GM21825 (cell line): ENCODE results near the gene SLC22A17.
"Not testable (repeated sequence)": the region's sequence is repeated elsewhere in the genome, so short reads cannot be mapped to it uniquely, and the experiment has no call there.

ENCODE experiments used
- ATAC-seq: cut with Tn5 transposase; IDR thresholded peaks from one replicate; pipeline ENCODE4 v1.9.1; 2021; ENCODE audit warnings: mild to moderate bottlenecking, moderate library complexity; ENCODE audit not compliant: unreplicated experiment

The SLC22A17 gene

DNA sequence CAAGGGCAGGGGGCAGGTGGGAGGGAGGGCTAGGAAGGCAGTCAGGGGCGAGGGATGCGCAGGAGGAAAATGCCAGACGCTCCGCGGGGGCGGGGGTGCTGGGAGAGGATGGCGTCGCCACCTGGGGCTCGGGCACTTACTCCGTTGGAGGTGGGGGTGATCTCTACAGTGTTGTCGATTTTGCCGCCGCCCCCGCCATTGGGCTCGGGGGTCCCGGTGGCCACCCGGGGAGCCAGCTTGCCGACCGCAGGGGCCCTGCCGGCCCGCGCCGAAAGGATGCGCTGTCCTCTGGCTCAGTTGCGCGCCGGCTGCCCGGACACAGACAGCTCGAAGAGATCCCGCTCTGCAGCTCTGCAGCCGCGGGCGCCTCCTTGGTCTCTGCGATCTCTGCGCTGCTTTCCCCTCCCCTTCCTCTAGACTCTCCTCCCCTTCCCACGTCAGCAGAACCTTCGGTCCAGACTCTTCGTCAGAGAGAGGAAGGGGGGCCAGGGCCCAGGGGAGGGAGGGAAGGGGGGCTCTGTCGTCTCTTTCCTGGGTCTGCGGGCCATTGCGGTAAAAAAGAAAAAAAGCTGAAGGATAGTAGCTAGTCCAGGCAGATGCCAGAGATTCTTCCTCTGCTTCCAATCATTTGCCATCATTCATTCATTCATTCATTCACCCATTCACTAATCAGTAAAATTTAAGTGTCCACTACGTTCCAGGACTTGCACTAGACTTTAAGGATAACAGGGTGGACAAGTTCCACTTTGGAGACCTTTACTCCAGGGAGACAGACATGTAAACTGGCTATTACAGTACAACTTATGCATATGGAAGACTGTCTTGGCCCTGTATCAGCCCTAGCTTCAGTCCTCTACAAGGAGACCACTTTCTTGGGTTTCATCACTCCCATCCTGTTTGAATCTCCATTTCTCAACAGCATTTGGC, at the start of gene SLC22A17:
TSS of gene SLC22A17 (minus strand) at position 382 of the 927 bp plus-strand sequence.
- ATAC-seq = no peak

DNA sequence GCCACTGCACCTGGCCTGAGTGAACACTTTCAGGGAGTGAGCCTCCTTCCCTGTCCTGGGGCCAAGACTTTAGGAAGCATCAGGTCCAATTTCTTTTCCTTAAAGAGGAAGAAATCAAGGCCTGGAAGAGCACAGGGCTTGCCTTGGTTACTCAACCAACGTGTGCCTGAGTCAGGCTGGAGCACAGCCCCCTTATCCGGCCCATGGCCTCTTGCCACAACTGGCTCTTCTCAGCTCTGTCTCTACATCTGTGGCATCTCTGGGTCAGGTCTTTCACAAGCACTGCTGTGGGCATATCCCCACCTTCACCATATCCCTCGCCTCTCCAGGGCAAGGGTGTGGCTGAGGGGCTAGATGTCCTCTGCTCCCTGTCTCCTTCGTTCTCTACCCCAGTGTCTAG, 48.6 kb upstream of the SLC22A17 start:
- no peak for ATAC-seq

DNA sequence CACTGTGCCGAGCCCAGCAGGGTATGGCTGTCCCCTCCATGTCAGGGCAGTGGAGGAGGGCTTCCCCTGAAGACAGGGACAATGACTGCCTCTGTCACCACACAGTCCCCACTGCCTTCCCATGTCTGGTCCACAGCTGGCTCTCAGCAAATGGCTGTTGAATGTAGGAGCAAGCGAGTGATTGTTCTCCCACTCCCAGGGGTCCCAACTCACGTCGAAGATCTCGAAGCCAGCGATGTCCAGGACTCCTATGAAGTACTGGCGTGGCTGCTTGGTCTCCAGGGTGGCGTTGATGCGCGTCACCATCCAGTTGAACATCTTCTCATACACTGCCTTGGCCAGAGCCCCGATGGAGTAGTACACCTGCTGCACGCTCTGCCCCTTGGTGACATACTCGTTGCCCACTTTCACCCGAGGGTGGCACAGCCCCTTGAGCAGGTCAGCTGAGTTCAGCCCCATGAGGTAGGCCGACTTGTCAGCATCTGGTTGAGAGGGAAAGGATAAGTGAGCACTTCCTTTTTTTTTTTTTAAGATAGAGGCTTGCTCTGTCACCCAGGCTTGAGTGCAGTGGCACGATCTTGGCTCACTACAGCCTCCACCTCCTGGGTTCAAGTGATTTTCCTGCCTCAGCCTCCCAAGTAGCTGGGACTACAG, 47.9 kb upstream of the SLC22A17 start:
- not testable (repeated sequence) for ATAC-seq

DNA sequence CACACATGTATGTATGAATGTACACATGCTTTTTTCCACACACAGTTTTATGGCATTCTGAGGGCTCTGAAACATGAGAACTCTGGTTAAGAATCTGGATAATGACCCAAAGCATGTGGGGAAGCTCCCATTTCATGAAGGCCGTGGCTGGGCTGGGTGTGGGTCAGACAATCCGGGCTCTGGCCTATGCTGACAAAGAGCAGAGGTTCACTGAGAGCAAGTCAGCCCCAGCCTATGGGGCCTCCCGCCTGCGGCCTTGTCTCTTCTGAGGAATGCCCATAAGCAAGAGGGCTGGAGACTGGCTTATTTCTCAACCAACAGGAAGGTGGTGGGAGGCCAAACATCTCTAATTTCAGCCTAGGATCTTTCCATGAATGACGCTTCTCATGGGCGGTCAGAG, 46.9 kb upstream of the SLC22A17 start:
- no peak for ATAC-seq

DNA sequence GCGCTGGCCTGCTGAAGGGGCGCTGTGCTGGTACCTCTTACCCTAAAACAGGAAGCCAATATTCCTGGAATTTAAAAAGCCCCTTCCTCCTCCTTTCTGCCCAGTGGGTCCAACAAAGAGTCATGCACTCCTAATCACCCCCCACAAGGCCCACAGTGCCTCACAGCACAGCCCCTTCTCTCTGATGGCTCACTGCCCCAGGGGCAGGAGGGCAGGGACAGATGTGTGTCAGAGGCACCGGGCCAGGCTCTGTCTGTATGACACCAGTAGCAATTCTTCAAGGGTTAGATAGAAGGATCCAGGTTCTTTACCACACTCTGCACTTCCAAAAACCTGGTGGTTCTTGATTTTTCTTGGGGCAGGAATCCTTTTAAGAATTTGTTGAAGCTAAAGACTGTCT, 46.4 kb upstream of the SLC22A17 start:
- no peak for ATAC-seq

DNA sequence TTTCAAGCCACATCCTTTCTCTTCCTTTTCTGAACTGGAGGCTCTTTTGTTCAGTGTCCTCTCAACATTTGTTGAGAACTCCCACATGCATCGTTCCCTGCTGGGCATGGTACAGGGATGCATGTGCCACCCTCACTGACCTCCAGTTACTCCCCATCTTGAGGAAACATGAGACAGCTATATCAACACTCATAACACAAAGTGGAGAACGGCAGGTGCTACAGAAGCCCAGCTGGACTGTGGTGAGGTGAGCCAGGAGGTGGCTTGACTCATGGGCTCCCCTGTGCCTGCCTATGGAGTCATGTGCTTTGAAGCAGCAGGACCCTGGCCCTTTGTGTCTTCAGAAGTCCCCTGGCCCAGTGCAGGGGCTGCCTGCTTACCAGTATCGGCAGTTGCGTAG, 45.7 kb upstream of the SLC22A17 start:
- no peak for ATAC-seq

DNA sequence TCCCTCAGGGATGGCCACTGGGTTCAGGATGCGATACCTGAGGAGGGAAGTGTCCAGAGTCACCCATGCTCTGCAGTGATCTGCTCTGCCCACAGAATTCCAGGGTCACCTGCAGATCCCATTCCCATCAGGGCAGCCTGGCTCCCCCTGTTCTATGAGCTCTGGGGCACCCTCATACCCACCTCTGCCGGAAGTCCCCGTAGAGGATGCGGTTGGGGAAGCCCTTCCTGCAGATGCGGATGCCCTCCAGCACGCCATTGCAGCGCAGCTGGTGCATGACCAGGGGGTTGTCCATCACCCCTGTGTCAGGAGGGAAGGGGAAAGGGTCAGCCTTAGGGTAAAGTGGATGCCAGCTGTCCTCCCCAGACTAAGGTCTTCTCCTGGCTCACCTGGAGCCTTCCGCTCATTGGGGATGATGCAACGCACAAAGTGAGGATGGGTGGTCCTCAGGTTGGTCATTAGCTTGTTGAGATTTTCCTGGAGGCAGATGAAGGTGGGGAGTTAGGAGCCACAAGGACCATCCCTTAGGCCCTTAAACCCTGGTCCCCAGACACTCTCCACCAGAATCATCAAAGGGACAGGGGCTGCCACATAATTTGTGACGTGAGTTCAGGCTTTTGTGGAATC, 44.2 kb upstream of the SLC22A17 start:
- ATAC-seq = no peak

DNA sequence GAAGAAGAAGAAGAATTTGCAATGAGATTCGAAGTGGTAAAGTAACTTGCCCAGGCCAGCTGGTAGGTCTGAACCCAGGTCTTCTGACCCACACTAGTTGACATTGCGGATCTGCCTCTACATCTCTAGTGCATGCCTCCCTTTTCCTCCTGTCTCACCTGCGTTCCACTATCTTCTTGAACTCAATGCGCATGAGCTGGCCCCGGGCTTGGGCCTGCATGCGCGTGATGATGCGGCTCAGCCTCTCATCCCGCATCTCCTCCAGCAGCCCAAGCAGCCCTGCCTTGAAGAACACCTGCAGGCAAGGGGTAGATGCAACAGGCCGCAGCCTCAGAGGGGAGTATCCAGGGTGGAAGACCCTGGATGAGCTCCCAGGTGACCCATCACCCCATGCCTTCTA, 43.4 kb upstream of the SLC22A17 start:
- no peak for ATAC-seq

DNA sequence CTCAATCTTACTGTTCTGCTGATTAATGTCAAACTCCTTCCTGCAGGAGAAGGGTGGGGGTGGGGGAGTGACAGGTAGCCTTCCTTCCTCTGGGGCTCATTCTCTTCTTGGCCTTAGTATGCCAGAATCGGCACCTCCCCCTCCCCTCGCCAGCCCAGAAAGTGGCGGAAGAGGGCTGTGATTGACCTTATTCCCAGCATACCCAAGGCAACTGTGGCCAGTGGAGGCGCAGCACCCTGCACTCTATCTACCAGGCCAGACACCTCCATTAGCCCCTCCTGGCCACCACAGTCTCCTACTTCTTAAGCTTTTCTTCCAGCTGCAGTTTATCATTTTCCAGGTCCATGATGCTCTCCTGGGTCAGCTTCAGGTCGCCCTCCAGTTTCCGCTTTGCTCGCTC, 39.9 kb upstream of the SLC22A17 start:
- no peak for ATAC-seq

DNA sequence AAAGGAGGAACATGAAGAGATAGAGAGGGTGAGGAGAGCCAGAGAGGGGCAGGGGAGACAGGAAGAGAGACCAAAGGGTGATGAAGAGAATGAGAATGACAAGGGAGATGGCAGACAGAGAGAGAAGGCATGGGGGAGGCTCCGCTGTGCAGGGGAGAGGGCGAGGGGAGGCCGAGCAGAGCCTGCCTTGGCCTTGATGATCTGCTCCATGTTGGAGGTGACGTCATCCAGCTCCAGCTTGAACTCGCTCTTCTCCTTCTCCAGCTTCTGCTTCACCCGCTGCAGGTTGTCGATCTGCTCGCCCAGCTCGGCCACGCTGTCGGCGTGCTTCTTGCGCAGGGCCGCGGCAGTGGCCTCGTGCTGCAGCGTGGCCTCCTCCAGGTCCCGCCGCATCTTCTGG, 37.2 kb upstream of the SLC22A17 start:
- ATAC-seq = not testable (repeated sequence)

DNA sequence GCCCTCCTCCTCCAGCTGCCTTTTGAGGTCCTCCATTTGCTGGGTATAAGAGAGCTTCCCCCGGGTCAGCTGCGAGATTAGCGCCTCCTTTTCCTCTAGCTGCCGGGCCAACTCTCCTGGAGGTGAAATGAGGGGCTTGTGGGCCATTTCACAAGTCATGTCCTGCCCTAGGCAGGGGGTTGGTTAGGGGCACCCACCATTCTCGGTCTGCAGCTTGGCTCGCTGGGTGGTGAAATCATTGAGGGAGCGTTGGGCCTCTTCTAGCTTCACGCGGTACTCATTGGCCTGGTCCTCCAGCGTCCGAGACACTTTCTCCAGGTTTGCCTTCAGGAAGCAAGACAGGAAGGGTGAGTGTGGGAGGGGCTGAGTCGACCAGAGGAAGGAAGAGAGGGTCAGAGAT, 36.7 kb upstream of the SLC22A17 start:
- ATAC-seq = no peak

DNA sequence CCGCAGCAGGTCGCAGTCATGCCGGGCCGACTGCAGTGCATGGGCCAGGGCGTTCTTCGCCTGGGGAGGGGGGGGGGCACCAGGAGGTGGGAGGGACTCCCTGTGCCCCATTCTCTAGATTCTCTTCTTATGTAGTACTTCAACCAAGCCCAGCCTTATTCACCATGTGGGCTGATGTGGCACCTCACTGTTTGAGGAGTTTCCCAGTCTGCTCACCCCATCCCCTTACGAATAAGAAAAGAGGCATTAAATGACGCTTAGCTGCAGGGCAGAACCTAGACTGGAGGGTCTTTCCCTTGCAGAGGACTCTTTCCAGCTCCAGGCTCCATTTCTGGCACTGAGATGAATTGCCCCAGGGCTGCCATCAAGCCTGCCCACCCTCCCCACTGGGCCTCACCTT, 36.3 kb upstream of the SLC22A17 start:
- ATAC-seq = no peak

DNA sequence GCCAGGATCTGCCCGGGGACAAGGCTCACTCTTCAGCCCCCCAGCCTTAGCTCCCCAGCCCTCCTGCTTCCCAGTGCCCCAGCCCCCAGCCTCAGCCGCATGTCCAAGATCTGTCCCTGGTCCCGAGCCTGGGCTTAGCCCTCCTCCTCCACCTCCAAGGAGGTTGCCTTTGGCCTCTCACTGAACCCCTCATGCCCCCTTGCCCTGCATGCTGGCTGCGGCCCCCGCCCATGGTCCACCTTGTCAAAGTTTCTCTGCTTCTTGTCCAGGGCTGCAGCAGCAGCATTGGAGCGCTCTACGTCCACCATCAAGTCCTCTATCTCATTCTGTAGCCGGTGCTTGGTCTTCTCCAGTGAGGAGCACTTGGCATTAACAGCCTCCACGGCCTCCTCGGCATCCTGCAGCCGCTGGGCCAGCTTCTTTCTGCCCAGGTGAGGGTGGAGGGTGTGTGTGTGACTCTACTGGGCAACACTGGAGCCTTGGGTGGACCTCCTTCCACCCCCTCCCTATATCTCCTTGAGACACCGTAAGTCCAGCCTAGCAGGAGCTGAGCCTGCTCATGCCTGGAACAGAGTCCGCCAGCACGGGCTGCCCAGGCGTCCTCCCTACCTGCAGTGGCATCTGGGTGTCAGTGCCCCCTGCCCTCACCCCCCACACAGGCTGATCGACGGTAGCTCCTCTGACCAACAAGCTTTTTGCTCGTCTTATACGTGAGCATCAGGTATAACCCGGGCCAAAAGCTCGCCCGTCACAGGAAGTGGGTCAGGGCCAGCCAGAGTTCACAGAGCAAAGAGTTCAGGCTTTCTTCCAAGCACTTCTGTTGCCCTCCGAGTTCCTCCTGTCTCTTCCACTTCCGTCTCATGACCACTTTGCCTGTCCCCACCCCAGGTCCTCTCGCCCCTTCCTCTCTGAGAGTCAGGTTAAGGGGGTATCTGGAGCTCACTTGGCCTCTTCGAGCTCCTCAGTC, 35.5 kb upstream of the SLC22A17 start:
- ATAC-seq = no peak

DNA sequence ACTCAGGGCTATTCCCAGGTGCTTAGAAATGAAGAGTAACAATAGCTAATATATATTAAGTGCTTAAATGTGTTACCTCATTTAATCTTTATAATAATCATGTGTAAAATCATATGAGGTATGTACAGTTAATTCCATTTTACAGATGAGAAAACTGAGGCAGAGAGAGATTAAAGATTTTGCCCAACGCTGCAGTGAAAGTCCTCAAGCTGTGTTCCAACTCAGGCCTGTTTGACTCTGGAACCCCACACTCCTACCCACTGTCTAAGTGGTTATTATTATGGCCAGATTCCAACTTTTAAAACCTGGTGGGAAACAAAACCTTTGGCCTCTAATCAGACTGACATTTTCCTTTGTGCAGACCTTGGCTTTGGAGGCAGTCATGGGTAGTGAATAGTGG, 34.3 kb upstream of the SLC22A17 start:
- no peak for ATAC-seq

DNA sequence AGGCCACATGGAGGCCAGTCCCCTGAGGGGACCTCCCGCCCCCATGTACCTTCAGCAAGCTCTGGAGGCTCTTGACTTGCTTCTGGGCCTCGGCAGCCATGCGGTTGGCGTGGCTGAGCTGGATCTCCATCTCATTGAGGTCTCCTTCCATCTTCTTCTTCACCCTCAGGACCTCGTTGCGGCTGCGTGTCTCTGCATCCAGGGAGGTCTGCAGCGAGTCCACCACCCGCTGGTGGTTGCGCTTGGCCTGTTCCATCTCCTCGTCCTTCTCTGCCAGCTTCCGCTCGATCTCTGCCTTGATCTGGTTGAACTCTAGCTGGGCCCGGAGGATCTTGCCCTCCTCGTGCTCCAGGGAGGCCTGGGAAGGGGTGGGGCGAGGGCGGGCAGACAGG, 33.6 kb upstream of the SLC22A17 start:
- not testable (repeated sequence) for ATAC-seq

DNA sequence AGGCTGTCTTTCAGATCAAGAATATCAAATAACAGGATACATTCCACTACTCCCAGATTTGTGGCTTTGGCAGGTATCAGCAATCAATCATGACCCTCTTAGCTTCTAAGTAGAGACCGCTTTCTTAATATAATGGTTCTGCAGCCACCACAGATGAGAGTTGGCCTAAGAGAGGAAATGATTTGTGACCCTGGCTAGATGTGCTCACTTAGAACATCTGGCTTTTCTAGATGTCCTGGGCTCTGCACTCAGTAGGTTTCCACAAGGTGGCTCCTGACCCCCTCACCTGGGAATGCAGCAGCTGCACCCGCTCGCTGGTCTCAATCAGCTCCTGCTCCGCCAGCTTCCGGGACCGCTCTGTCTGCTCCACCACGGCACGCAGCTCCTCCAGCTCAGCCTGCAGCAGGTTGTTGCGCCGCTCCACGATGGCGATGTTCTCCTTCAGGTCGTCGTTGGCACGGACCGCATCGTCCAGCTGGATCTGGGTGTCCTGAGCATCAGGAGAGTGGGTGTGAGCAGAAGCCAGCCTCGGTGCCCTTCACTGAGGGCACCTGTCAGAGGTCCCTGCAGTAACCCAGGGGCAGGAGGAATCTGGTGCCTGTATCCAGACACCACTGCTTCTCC, 33.1 kb upstream of the SLC22A17 start:
- ATAC-seq = no peak

DNA sequence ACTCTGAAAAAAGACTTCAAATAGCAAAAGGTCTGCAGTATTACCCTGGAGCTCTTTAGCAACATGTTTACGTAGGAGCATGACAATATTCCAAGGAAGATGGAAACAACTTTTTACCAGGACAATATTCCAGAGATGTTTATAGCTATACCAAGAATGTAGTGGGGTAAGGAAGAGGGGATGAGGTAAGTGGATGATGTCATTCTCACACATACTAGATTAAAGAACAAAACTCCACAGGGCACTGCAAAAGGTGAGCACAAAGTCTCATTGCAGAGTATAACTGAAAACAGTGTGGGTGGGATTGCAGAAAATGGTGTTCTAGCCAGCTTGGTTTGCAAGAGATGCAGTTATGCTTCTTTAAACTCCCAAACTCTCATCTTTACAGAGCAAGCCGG, 32.6 kb upstream of the SLC22A17 start:
- ATAC-seq = no peak

DNA sequence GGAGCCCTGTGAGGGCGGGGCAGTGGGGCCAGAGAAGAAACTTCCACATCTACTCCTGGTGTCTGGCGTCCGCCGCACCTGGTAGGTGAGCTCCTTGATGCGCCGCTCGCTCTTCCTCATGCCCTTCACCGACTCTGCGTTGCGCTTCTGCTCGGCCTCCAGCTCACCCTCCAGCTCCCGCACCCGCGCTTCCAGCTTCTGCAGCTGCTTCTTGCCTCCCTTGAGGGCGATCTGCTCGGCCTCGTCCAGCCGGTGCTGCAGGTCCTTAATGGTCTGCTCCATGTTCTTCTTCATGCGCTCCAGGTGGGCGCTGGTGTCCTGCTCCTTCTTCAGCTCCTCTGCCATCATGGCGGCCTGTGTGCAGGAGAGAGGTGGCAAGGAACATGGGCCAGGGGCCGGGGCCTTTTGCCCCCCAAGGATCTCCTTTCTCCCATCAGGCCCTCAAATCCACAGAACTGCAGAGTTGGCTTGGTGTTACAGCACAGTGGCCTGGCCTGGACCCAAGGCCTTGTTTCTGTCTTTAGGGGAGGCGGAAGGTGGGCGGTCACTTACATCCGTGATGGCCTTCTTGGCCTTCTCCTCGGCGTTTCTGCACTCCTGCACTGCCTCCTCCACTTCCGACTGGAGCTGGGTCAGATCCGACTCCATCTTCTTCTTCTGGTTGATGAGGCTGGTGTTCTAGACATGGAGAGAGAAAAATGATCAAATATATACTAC, 31.8 kb upstream of the SLC22A17 start:
- no peak for ATAC-seq

DNA sequence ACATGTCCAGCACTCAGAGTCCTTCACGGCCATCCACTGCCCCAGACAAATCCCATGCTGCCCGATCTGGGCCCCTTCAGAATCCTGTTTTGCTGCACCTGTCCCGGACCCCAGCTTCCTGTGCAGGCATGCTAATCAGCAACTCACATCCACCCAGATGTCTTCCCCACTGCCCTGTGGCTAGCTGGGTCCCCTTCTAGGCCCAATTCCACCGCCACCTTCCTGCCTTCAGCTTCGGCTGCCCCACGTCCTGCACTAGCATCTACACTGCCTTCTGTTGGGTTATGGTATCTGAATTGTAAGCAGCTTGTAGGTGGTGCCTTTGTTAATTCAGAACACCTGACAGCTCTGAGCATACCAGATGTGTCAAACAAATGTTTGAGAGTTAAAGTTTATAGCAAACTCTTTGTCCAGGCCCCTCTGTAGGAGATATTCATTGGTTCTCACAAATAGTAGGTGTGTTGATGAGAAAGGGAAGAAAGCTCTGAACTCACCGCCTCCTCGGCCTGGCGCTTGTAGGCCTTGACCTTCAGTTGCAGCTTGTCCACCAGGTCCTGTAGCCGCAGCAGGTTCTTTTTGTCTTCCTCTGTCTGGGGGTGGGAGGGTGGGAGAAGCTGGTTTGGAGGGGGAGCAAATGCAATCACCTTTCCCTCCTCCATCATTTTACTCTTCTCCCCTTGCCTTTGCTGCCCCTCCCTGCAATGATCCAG, 30.2 kb upstream of the SLC22A17 start:
- ATAC-seq = no peak
